Stimulated activated CD4-positive, alpha-beta T cell treated with anti-CD3 and anti-CD28 coated beads, Interleukin-1b, Interleukin-23, amount 100 ng/mL, for 1 hour (primary cell): ENCODE results near the gene SYNPO2L.
"Not testable (repeated sequence)": the region's sequence is repeated elsewhere in the genome, so short reads cannot be mapped to it uniquely, and the experiment has no call there.

ENCODE experiments used
- DNase-seq, 2 donors: peaks; one replicate each; pipeline ENCODE4 v3.0.0-alpha.2; 2020; ENCODE audit warnings: low read depth in 2 of 2

SYNPO2L gene

GRCh38 chr10:73617143-73617542 lies 38.7 kb downstream of the SYNPO2L start:
- not testable (repeated sequence) for DNase-seq

GRCh38 chr10:73614720-73615119 lies 41.1 kb downstream of the SYNPO2L start:
- no peak for DNase-seq

- no peak for DNase-seq
Observed at GRCh38 chr10:73609116-73609515, 46.7 kb downstream of the SYNPO2L start.

- DNase-seq = no peak
Observed at GRCh38 chr10:73601486-73601921, 54.3 kb downstream of the SYNPO2L start.

GRCh38 chr10:73597346-73597745 lies 58.5 kb downstream of the SYNPO2L start:
- DNase-seq = no peak
